H1 (cell line): ENCODE results near the gene LRRC23. TPM values are rescaled to one million over a fixed set of nuclear protein-coding genes. Genes with fewer than 3 reads are reported as not detected.

ENCODE experiments used
- CTCF ChIA-PET: fragments of 300-600 bp; sonication (Branson Sonifier 250); formaldehyde crosslinking; loops from one replicate; lab custom pipeline; 2021; ENCODE audit not compliant: partially characterized antibody; lab: Charles Lee
- POLR2A ChIA-PET: fragments of 300-600 bp; sonication (Branson Sonifier 250); formaldehyde crosslinking; loops from one replicate; lab custom pipeline; 2021; ENCODE audit warnings: inconsistent platforms; ENCODE audit not compliant: partially characterized antibody; lab: Charles Lee
- DNase-seq, 2 experiments: peaks; one replicate each; pipeline versions ENCODE4 v3.0.0 to v3.0.0-alpha.2; 2010 to 2022; ENCODE audit warnings: low spot score in 2 of 2, low read depth in 1 of 2, mixed read lengths in 1 of 2
- FAIRE-seq: peaks from 2 replicates; lab custom pipeline; 2011; peaks lifted over from hg19 to GRCh38; lab: Jason Lieb, UNC
- H2AFZ ChIP-seq: 2 replicates; pipeline ENCODE4 v1.8.1; 2012; ENCODE audit warnings: low read length, inconsistent platforms
- H2AK5ac ChIP-seq: 2 replicates; pipeline ENCODE4 v1.6.1; 2013; ENCODE audit warnings: low read depth, low read length
- H2BK120ac ChIP-seq: replicated peaks from 2 replicates; pipeline ENCODE3; 2013; ENCODE audit warnings: low read depth, low read length, inconsistent platforms
- H2BK12ac ChIP-seq: 2 replicates; pipeline ENCODE4 v1.6.1; 2013; ENCODE audit warnings: low read depth, low read length
- H2BK15ac ChIP-seq: 2 replicates; pipeline ENCODE4 v1.6.1; 2013; ENCODE audit warnings: low read length
- H2BK20ac ChIP-seq: 2 replicates; pipeline ENCODE4 v1.6.1; 2013; ENCODE audit warnings: low read length
- H2BK5ac ChIP-seq: 2 replicates; pipeline ENCODE4 v1.6.1; 2013; ENCODE audit warnings: low read depth, low read length
- H3K14ac ChIP-seq: 2 replicates; pipeline ENCODE4 v1.6.1; 2013; ENCODE audit warnings: inconsistent platforms; ENCODE audit not compliant: insufficient read length
- H3K18ac ChIP-seq: 2 replicates; pipeline ENCODE4 v1.6.1; 2013; ENCODE audit warnings: low read length; ENCODE audit errors: extremely low read depth
- H3K23ac ChIP-seq: 2 replicates; pipeline ENCODE4 v1.6.1; 2013; ENCODE audit warnings: inconsistent platforms; ENCODE audit not compliant: insufficient read length
- H3K23me2 ChIP-seq: 2 replicates; pipeline ENCODE4 v1.6.1; 2013; ENCODE audit warnings: low read depth, low read length
- H3K27ac ChIP-seq: 2 replicates; pipeline ENCODE4 v1.6.1; 2011; ENCODE audit warnings: low read depth, low read length, inconsistent platforms
- H3K27me3 ChIP-seq, 4 experiments: replicated peaks in 1 of 4; 1 replicate in 1 of 4; 2 replicates in 3 of 4; pipeline versions ENCODE4 v1.6.1 to v1.8.1; 2011 to 2013; ENCODE audit warnings: low read length in 3 of 4, mild to moderate bottlenecking in 3 of 4, inconsistent platforms in 2 of 4, mixed read lengths in 2 of 4, moderate library complexity in 1 of 4; ENCODE audit not compliant: control insufficient read depth in 3 of 4, insufficient read depth in 3 of 4; ENCODE audit errors: extremely low read depth in 1 of 4
- H3K36me3 ChIP-seq, 4 experiments: 2 replicates each; pipeline versions ENCODE4 v1.6.1 to v1.8.1; 2011 to 2013; ENCODE audit warnings: mild to moderate bottlenecking in 4 of 4, low read length in 3 of 4, moderate library complexity in 2 of 4, control low read depth in 1 of 4, inconsistent platforms in 1 of 4; ENCODE audit not compliant: insufficient read depth in 4 of 4, control insufficient read depth in 2 of 4
- H3K4ac ChIP-seq: replicated peaks from 2 replicates; pipeline ENCODE3; 2013; ENCODE audit warnings: low read length, low read depth, mixed read lengths, inconsistent platforms; ENCODE audit not compliant: insufficient read length
- H3K4me1 ChIP-seq, 4 experiments: replicated peaks in 1 of 4; 1 replicate in 1 of 4; 2 replicates in 3 of 4; pipeline versions ENCODE4 v1.6.1 to v1.8.1; 2011 to 2013; ENCODE audit warnings: low read length in 3 of 4, inconsistent platforms in 2 of 4, mixed read lengths in 1 of 4; ENCODE audit not compliant: insufficient read depth in 4 of 4, control insufficient read depth in 3 of 4
- H3K4me2 ChIP-seq, 2 experiments: 2 replicates each; pipeline versions ENCODE4 v1.6.1 to v1.8.1; 2011 to 2013; ENCODE audit warnings: low read depth in 2 of 2, low read length in 2 of 2, control low read depth in 1 of 2, inconsistent platforms in 1 of 2, mild to moderate bottlenecking in 1 of 2; ENCODE audit not compliant: insufficient read depth in 1 of 2
- H3K4me3 ChIP-seq, 4 experiments: fragments of 200-600, 300-600 bp in 1 of 4; sonication (generic), shearing (Covaris generic), sonication (Bioruptor Twin) in 1 of 4; 2 replicates each; pipeline versions ENCODE4 v1.5.1 to v1.8.1; 2011 to 2016; ENCODE audit warnings: low read length in 4 of 4, low read depth in 3 of 4, control low read depth in 2 of 4, inconsistent platforms in 2 of 4, mild to moderate bottlenecking in 2 of 4, mixed read lengths in 1 of 4, moderate library complexity in 1 of 4; ENCODE audit not compliant: insufficient read depth in 2 of 4; ENCODE audit errors: extremely low read depth in 1 of 4
- H3K56ac ChIP-seq: replicated peaks from 2 replicates; pipeline ENCODE3; 2013; ENCODE audit warnings: low read depth, mild to moderate bottlenecking, mixed read lengths, low read length, inconsistent platforms; ENCODE audit not compliant: insufficient read length
- H3K79me1 ChIP-seq: 2 replicates; pipeline ENCODE4 v1.6.1; 2013; ENCODE audit warnings: low read depth, low read length, control low read depth
- H3K79me2 ChIP-seq, 2 experiments: 2 replicates each; pipeline versions ENCODE4 v1.6.1 to v1.8.1; 2012 to 2013; ENCODE audit warnings: low read length in 2 of 2, mild to moderate bottlenecking in 2 of 2, inconsistent platforms in 1 of 2; ENCODE audit not compliant: insufficient read depth in 2 of 2, control insufficient read depth in 1 of 2
- H3K9ac ChIP-seq, 4 experiments: replicated peaks in 1 of 4; 1 replicate in 1 of 4; 2 replicates in 3 of 4; pipeline versions ENCODE4 v1.6.1 to v1.8.1; 2011 to 2013; ENCODE audit warnings: low read depth in 3 of 4, low read length in 3 of 4, control low read depth in 2 of 4, mild to moderate bottlenecking in 2 of 4, moderate library complexity in 2 of 4, inconsistent platforms in 1 of 4; ENCODE audit errors: extremely low read depth in 1 of 4
- H3K9me3 ChIP-seq, 2 experiments: 2 replicates each; pipeline versions ENCODE4 v1.6.1 to v1.8.1; 2012 to 2013; ENCODE audit warnings: mild to moderate bottlenecking in 2 of 2, moderate library complexity in 2 of 2, control low read depth in 1 of 2, inconsistent platforms in 1 of 2, low read depth in 1 of 2, low read length in 1 of 2, mixed read lengths in 1 of 2; ENCODE audit not compliant: insufficient read depth in 2 of 2
- H4K20me1 ChIP-seq, 2 experiments: replicated peaks in 1 of 2; 2 replicates each; pipeline versions ENCODE3 to v1.8.1; 2011 to 2013; ENCODE audit warnings: inconsistent platforms in 2 of 2, low read length in 2 of 2, mild to moderate bottlenecking in 1 of 2; ENCODE audit not compliant: insufficient read depth in 2 of 2, control insufficient read depth in 1 of 2
- H4K5ac ChIP-seq: 2 replicates; pipeline ENCODE4 v1.6.1; 2013; ENCODE audit warnings: low read length, low read depth, mixed read lengths, inconsistent platforms; ENCODE audit not compliant: insufficient read length
- H4K8ac ChIP-seq: 2 replicates; pipeline ENCODE4 v1.8.0; 2013; ENCODE audit warnings: mild to moderate bottlenecking, moderate library complexity, low read length, inconsistent platforms; ENCODE audit not compliant: insufficient read depth; ENCODE audit errors: extremely low read depth
- H4K91ac ChIP-seq: replicated peaks from 2 replicates; pipeline ENCODE3; 2013; ENCODE audit warnings: low read length, mixed read lengths, inconsistent platforms; ENCODE audit not compliant: insufficient read length
- EP300 ChIP-seq, 2 experiments: IDR thresholded peaks; 1 replicate in 1 of 2; 2 replicates in 1 of 2; pipeline ENCODE4 v1.6.1; 2011 to 2012; ENCODE audit warnings: low read depth in 2 of 2, low read length in 2 of 2, mild to moderate bottlenecking in 2 of 2, borderline replicate concordance in 1 of 2, inconsistent platforms in 1 of 2, moderate library complexity in 1 of 2
- EZH2 ChIP-seq: fragments of 200-600 bp; sonication (generic); IDR thresholded peaks from 2 replicates; pipeline ENCODE4 v1.7.1; 2012; ENCODE audit warnings: low read depth, mild to moderate bottlenecking, moderate library complexity, low read length, inconsistent platforms; ENCODE audit not compliant: severe bottlenecking
- KDM5A ChIP-seq: fragments of 200-600 bp; IDR thresholded peaks from 2 replicates; pipeline ENCODE4 v1.7.1; 2012; ENCODE audit warnings: mild to moderate bottlenecking, low read length, inconsistent platforms, mixed read lengths
- SAP30 ChIP-seq: fragments of 300-600 bp; sonication (generic); IDR thresholded peaks from 2 replicates; pipeline ENCODE4 v1.7.1; 2012; ENCODE audit warnings: low read length, moderate library complexity, mild to moderate bottlenecking, inconsistent platforms; ENCODE audit not compliant: insufficient read depth, insufficient replicate concordance
- SP1 ChIP-seq: IDR thresholded peaks from 2 replicates; pipeline ENCODE4 v1.6.1; 2011; ENCODE audit warnings: low read depth, low read length
- WGBS, 2 experiments: shearing (Covaris generic) in 1 of 2; methylation state at CpG; one replicate each; pipeline versions ENCODE4 v1.1.6 to v1.1.7; 2013 to 2015; ENCODE audit warnings: low lambda C conversion rate in 2 of 2, mixed read lengths in 2 of 2, inconsistent platforms in 1 of 2, low coverage in 1 of 2, missing lambda C conversion rate in 1 of 2; ENCODE audit not compliant: insufficient replicate concordance in 2 of 2, insufficient coverage in 1 of 2, insufficient read length in 1 of 2; ENCODE audit errors: extremely low coverage in 1 of 2, missing lambda C conversion rate in 1 of 2; 5-methylcytosine and 5-hydroxymethylcytosine counted together
- polyA plus RNA-seq, 7 experiments: library from polyadenylated mRNA; depleted of rRNA in 3 of 7; stranded (reverse) in 5 of 7; unstranded in 2 of 7; fragments of >200 nt in 5 of 7; fragments of 200-250 nt in 2 of 7; gene quantifications; 1 replicate in 5 of 7; 2 replicates in 1 of 7; 4 replicates in 1 of 7; pipeline versions ENCODE4 v1.2.1 to v1.2.3, GENCODE V29; 2011 to 2013; ENCODE audit warnings: missing spikeins in 2 of 7, mixed read lengths in 2 of 7
- total RNA-seq: library from RNA; stranded (reverse); fragmentation: NEBNext Ultra II Directional; extraction: Animal tissue kit (Norgen Biotek cat#: 25700); gene quantifications from 2 replicates; pipeline ENCODE4 v1.2.1, GENCODE V29; 2021

Gene LRRC23
- total and polyA plus RNA-seq, 2 of the 8 experiments (the other 6 are each of a cell fraction or from before 2014, with no cell fraction given), result 2.5 to 3.6 TPM

GRCh38 chr12:6936194-6936635 is 31.6 kb downstream of the LRRC23 start:
- FAIRE-seq (no peak), DNase-seq (no peak)
- H2AK5ac ChIP-seq, result no peak overlapping the region
- H4K8ac ChIP-seq, result no peak overlapping the region
- ChIA-PET POLR2A (interaction anchor here (0.6 to 44.0 kb wide), 10 partner anchors 6 to 324 kb away, joined by 3 to 1596 read pairs (median 5); partner anchors contain the start of genes ATN1, C12orf57, EMG1 and ENO2), CTCF (interaction anchor here (0.6 to 20.2 kb wide), 8 partner anchors 9 to 383 kb away, joined by 3 to 253 read pairs (median 3); partner anchors contain the start of genes ATN1, SPSB2 and TPI1)
- no peak overlapping the region for H2BK120ac ChIP-seq
- no peak overlapping the region for H3K4me3 ChIP-seq
- H2BK12ac ChIP-seq, result no peak overlapping the region
- H3K9ac ChIP-seq, result no peak overlapping the region
- H4K5ac ChIP-seq, result no peak overlapping the region
- H3K4ac ChIP-seq, result no peak overlapping the region
- H2BK5ac ChIP-seq, result 0 out of 2 replicates have a peak overlapping the region, but pooled peaks have one; percentile 66
- H3K56ac ChIP-seq, result no peak overlapping the region
- no peak overlapping the region for H4K91ac ChIP-seq
- H3K36me3 ChIP-seq, result peaks cover 10 to 49% (median 28%) of the 10 kb centered on the region in 4 experiments
- no peaks in the 10 kb centered on the region for H3K27me3 ChIP-seq
- H3K23ac ChIP-seq, result no peak overlapping the region
- no peak overlapping the region for H3K14ac ChIP-seq
- peaks cover 12% of the 10 kb centered on the region for H3K79me1 ChIP-seq
- no peak overlapping the region for H3K18ac ChIP-seq
- H4K20me1 ChIP-seq, result peaks cover 13 to 15% of the 10 kb centered on the region in 2 experiments
- 90% methylated on average over 3 of the region's 3 CpGs; no CpG with 5 or more reads in 1 of the 2 experiments for WGBS, 2 experiments
- H3K9me3 ChIP-seq, result no peaks in the 10 kb centered on the region
- no peak overlapping the region for H2AFZ ChIP-seq
- TF ChIP-seq EP300 (IDR thresholded peaks at IDR 0.05; ENCODE audit: borderline replicate concordance in 1 of 2, low read depth in 2 of 2, low read length in 2 of 2) (no peak), EZH2 (no peak), SP1 (no peak), KDM5A (no peak), SAP30 (no peak)
- H3K79me2 ChIP-seq, result peaks cover 0 to 12% of the 10 kb centered on the region in 2 experiments; a peak in 2 of 4 replicates
- no peak overlapping the region for H2BK20ac ChIP-seq
- no peak overlapping the region for H2BK15ac ChIP-seq
- no peak overlapping the region for H3K4me2 ChIP-seq
- H3K4me1 ChIP-seq, result peaks cover 0 to 13% (median 5%) of the 10 kb centered on the region in 4 experiments; a peak in 5 of 7 replicates
- H3K27ac ChIP-seq, result no peak overlapping the region
- H3K23me2 ChIP-seq, result peaks cover 4% of the 10 kb centered on the region; the same call in 1 of the 2 replicates
